Astrocyte (in vitro differentiated cells and primary cell): Measurements from ENCODE around the gene GIGYF2. TPM values are rescaled to one million over a fixed set of nuclear protein-coding genes. Genes with fewer than 3 reads are reported as not detected.

Experiments
- DNase-seq: peaks from one replicate; pipeline ENCODE4 v3.0.0-alpha.2; 2010; ENCODE audit warnings: low read depth
- FAIRE-seq: peaks from 2 replicates; lab custom pipeline; 2011; peaks lifted over from hg19 to GRCh38; lab: Jason Lieb, UNC
- H2AFZ ChIP-seq: 2 replicates; pipeline ENCODE4 v1.6.0; 2012; ENCODE audit warnings: low read depth, low read length, inconsistent platforms
- H3K27ac ChIP-seq: 2 replicates; pipeline ENCODE4 v1.5.1; 2011; ENCODE audit warnings: low read depth, low read length, inconsistent platforms
- H3K27me3 ChIP-seq: 2 replicates; pipeline ENCODE4 v1.6.0; 2011; ENCODE audit warnings: low read length, inconsistent platforms; ENCODE audit not compliant: insufficient read depth
- H3K36me3 ChIP-seq: 2 replicates; pipeline ENCODE4 v1.5.1; 2011; ENCODE audit warnings: low read length, inconsistent platforms; ENCODE audit not compliant: insufficient read depth
- H3K4me1 ChIP-seq: 2 replicates; pipeline ENCODE4 v1.5.1; 2011; ENCODE audit warnings: low read length, inconsistent platforms; ENCODE audit not compliant: insufficient read depth
- H3K4me2 ChIP-seq: 2 replicates; pipeline ENCODE4 v1.6.0; 2012; ENCODE audit warnings: low read length, inconsistent platforms
- H3K4me3 ChIP-seq: 2 replicates; pipeline ENCODE4 v1.5.1; 2011; ENCODE audit warnings: low read depth, mild to moderate bottlenecking, low read length, inconsistent platforms; ENCODE audit not compliant: insufficient read depth
- H3K79me2 ChIP-seq: 2 replicates; pipeline ENCODE4 v1.6.0; 2012; ENCODE audit warnings: mild to moderate bottlenecking, low read length, inconsistent platforms; ENCODE audit not compliant: insufficient read depth
- H3K9ac ChIP-seq: 2 replicates; pipeline ENCODE4 v1.6.0; 2012; ENCODE audit warnings: mild to moderate bottlenecking, low read length, inconsistent platforms
- H3K9me3 ChIP-seq: 2 replicates; pipeline ENCODE4 v1.5.1; 2012; ENCODE audit warnings: low read depth, mild to moderate bottlenecking, low read length, inconsistent platforms; ENCODE audit not compliant: insufficient read depth
- H4K20me1 ChIP-seq: 2 replicates; pipeline ENCODE4 v1.6.0; 2012; ENCODE audit warnings: low read length, inconsistent platforms; ENCODE audit not compliant: insufficient read depth
- H3K27ac Mint-ChIP-seq: one replicate; pipeline ENCODE4 v1.8.0; 2021; ENCODE audit warnings: mild to moderate bottlenecking, mixed read lengths; ENCODE audit not compliant: unreplicated experiment
- H3K27me3 Mint-ChIP-seq: one replicate; pipeline ENCODE4 v1.8.0; 2021; ENCODE audit warnings: low read depth, mixed read lengths; ENCODE audit not compliant: unreplicated experiment
- H3K36me3 Mint-ChIP-seq: one replicate; pipeline ENCODE4 v1.8.0; 2021; ENCODE audit warnings: low read depth, mixed read lengths; ENCODE audit not compliant: unreplicated experiment
- H3K4me1 Mint-ChIP-seq: one replicate; pipeline ENCODE4 v1.8.0; 2021; ENCODE audit warnings: low read depth, mixed read lengths; ENCODE audit not compliant: unreplicated experiment
- H3K4me3 Mint-ChIP-seq: one replicate; pipeline ENCODE4 v1.8.0; 2021; ENCODE audit warnings: mild to moderate bottlenecking, moderate library complexity, mixed read lengths; ENCODE audit not compliant: unreplicated experiment
- H3K9me3 Mint-ChIP-seq: one replicate; pipeline ENCODE4 v1.8.0; 2021; ENCODE audit warnings: mild to moderate bottlenecking, mixed read lengths; ENCODE audit not compliant: unreplicated experiment
- CTCF ChIP-seq: IDR thresholded peaks from 2 replicates; pipeline ENCODE4 v1.5.1; 2011; ENCODE audit warnings: low read depth, mild to moderate bottlenecking, inconsistent platforms, low read length, moderate library complexity; ENCODE audit not compliant: insufficient read depth
- EZH2 ChIP-seq: IDR thresholded peaks from 2 replicates; pipeline ENCODE4 v1.6.1; 2012; ENCODE audit warnings: mild to moderate bottlenecking, low read length, inconsistent platforms; ENCODE audit not compliant: insufficient read depth
- total RNA-seq: library from RNA; stranded (reverse); gene quantifications from 2 replicates; pipeline ENCODE4 v1.2.1, GENCODE V29; 2021

The GIGYF2 gene
- total RNA-seq, 1 donor from 2014 or later: 47.1 TPM

GRCh38 chr2:232693344-232693743, 3.8 kb upstream of the GIGYF2 start:
- DNase-seq: no peak
- Histone ChIP-seq H2AFZ (no peak overlapping the region), H3K79me2 (peaks cover 11% of the 10 kb centered on the region), H3K4me1 (peaks cover 3% of the 10 kb centered on the region), H3K9me3 (no peaks in the 10 kb centered on the region), H4K20me1 (peaks cover 5% of the 10 kb centered on the region), H3K27me3 (no peaks in the 10 kb centered on the region), H3K4me2 (no peak overlapping the region), H3K27ac (no peak overlapping the region), H3K9ac (no peak overlapping the region), H3K4me3 (no peak overlapping the region), H3K36me3 (no peaks in the 10 kb centered on the region)
- Mint-ChIP-seq H3K9me3 (no peaks in the 10 kb centered on the region), H3K4me3 (no peak overlapping the region), H3K27me3 (no peaks in the 10 kb centered on the region), H3K4me1 (no peaks in the 10 kb centered on the region), H3K27ac (no peak overlapping the region), H3K36me3 (no peaks in the 10 kb centered on the region)
- no peak for TF ChIP-seq CTCF
- no peak for TF ChIP-seq EZH2
- no peak for FAIRE-seq

GRCh38 chr2:232696609-232697058, 497 bp upstream of the GIGYF2 start:
- FAIRE-seq (no peak), DNase-seq (no peak)
- peak overlapping the region; percentile 69 for H3K27ac Mint-ChIP-seq
- H3K27me3 Mint-ChIP-seq: no peaks in the 10 kb centered on the region
- Histone ChIP-seq H3K4me3 (peak overlapping the region; percentile 87), H4K20me1 (peaks cover 32% of the 10 kb centered on the region), H3K79me2 (peaks cover 44% of the 10 kb centered on the region), H3K4me2 (peak overlapping the region; percentile 95), H3K9ac (peak overlapping the region; percentile 96), H3K27me3 (no peaks in the 10 kb centered on the region), H3K4me1 (peaks cover 9% of the 10 kb centered on the region), H3K9me3 (no peaks in the 10 kb centered on the region), H3K36me3 (no peaks in the 10 kb centered on the region), H3K27ac (peak overlapping the region; percentile 30), H2AFZ (peak overlapping the region; percentile 94)
- H3K4me3 Mint-ChIP-seq: peak overlapping the region; percentile 75
- H3K9me3 Mint-ChIP-seq: no peaks in the 10 kb centered on the region
- TF ChIP-seq EZH2 (no peak), CTCF (no peak)
- no peaks in the 10 kb centered on the region for H3K36me3 Mint-ChIP-seq
- H3K4me1 Mint-ChIP-seq: peaks cover 23% of the 10 kb centered on the region

- no peaks in the 10 kb centered on the region for H3K36me3 Mint-ChIP-seq
- H3K9me3 Mint-ChIP-seq: no peaks in the 10 kb centered on the region
- Histone ChIP-seq H3K4me2 (peak overlapping the region; percentile 95), H3K79me2 (peaks cover 55% of the 10 kb centered on the region), H3K4me1 (peaks cover 9% of the 10 kb centered on the region), H3K9me3 (no peaks in the 10 kb centered on the region), H3K27ac (peak overlapping the region; percentile 95), H3K36me3 (no peaks in the 10 kb centered on the region), H3K4me3 (peak overlapping the region; percentile 87), H2AFZ (peak overlapping the region; percentile 80), H3K9ac (peak overlapping the region; percentile 96), H4K20me1 (peaks cover 41% of the 10 kb centered on the region), H3K27me3 (no peaks in the 10 kb centered on the region)
- H3K27me3 Mint-ChIP-seq: no peaks in the 10 kb centered on the region
- no peak for TF ChIP-seq CTCF
- TF ChIP-seq EZH2: no peak
- peaks cover 23% of the 10 kb centered on the region for H3K4me1 Mint-ChIP-seq
- FAIRE-seq (no peak), DNase-seq (no peak)
- H3K27ac Mint-ChIP-seq: peak overlapping the region; percentile 75
- peak overlapping the region; percentile 98 for H3K4me3 Mint-ChIP-seq
Measured at GRCh38 chr2:232697807-232698110, 628 bp downstream of the GIGYF2 start.
